Activated T-cell treated with anti-CD3 and anti-CD28 coated beads for 4 hours (primary cell): ENCODE measurements around the gene KCTD19.

Source experiments
- DNase-seq: peaks from one replicate; pipeline ENCODE4 v3.0.0-alpha.2; 2020

Gene KCTD19

DNA sequence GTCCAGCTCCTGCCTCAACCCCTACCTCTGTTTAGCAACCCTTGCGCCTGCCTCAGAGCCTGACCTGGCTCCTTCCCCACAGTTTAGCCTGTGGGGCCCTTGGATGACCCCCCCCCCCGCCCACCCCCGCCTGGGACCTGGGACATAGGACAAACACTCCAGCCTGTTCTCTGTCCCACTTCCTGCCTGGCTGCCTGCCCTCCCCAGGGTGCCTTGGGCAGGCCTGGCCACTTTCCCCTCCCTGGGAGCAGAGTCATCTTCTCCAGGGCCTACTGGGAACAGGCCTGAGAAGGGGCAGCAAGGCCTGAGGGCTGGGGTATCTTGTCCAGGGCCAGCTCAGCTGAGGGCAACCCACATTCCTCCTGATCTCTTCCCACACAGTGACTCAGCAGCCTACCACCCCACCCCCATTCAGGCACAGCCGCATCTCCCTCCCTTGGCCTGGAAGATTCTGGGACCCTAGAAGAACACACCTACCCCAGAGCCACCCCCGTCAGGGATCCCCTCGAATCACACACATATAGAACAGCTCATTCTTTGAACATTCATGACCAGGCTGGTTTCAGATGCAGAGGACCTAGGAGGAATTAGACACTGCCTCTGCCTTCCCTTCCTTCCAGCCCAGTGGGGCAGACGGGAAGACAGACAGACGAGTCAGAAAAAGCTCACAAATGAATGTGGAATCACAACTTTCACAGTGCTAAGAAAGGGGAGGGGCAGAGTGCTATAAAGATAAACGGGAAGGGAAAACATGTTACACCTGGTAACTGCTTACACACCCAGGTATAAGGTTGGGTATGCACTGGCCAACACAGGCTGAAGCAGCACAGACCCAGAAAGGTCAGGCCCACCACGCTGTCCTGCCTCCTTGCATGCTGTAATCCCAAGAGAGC lies 85.3 kb downstream of the KCTD19 start:
- DNase-seq = no peak

DNA sequence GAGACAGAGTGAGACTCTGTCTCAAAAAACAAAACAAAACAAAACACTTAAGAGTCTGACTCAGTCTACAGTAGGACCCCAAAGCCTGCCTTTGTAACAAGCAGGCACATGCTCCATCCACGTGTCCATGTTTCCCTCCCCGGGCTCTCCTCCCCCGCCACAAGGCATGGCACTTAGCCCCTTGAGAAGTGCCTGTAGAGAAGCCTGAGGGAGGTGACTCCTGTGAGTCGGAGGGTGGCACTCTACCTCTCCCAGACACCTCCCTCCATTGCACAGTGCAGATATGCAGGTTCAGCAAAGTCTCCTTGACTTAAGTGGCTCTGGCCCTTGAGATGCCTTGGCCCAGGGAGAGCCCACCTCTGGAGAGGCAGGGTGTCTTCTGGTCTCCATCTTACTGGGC lies 86.0 kb downstream of the KCTD19 start:
- no peak for DNase-seq
